ENCODE results near the gene INPP5K. TPM values are rescaled to one million over a fixed set of nuclear protein-coding genes. Genes with fewer than 3 reads are reported as not detected.
A peak's percentile ranks its signal among the peaks of the same experiment; 100 is the strongest.

Gene INPP5K
- total RNA-seq, 1 donor from 2014 or later, result 31.6 TPM

DNA sequence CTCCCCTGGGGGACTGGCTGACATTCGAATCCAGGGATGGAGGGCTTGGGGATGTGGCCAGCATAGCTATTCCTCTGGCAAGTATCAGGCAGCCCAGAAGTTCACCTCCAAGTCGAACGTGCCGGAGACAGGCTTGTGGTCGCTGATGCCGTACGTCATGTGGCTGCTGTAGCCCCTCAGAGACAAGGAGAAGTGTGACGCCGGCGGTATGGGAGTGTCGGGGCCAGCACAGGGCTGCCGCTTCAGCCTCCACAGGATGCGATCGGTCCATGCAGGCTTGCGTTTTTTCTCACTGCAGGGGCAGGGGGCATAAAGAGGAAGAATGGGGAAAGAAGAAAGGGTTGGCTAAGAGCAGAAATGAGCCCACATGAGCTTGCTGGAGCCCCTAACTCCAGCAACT, 18.6 kb downstream of the INPP5K start:
- Histone ChIP-seq H3K27me3 (ENCODE audit: control insufficient read depth, insufficient read depth, low read length) (no peaks in the 10 kb centered on the region), H3K4me3 (ENCODE audit: low read depth, low read length) (no peak overlapping the region), H3K36me3 (ENCODE audit: control insufficient read depth, insufficient read depth, low read length) (peaks cover 9% of the 10 kb centered on the region)
- no peak for DNase-seq (ENCODE audit: low read depth)
- peak; percentile 23 for FAIRE-seq
- TF ChIP-seq CTCF (IDR thresholded peaks at IDR 0.05; ENCODE audit: insufficient read depth, low read length, severe bottlenecking), result no peak

DNA sequence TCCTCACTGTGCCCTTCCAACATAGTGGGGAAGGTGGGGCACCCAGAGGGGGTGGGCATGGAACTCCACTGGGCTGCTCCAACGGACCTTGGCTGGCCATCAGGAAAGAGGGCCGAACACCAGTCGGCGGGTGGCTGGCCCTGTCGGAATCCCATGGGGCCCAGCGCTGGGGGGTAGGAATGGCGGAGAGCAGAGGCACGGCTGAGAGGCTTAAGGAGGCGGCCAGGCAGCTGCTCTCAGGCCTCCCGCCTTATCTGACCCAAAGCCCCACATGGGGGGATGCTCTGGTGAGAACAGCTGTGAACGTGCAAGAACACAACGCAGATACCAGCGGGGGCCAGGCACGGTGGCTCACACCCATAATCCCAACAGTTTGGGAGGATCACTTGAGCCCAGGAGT, 19.5 kb downstream of the INPP5K start:
- H3K27me3 ChIP-seq (ENCODE audit: control insufficient read depth, insufficient read depth, low read length), result no peaks in the 10 kb centered on the region
- no peak overlapping the region for H3K4me3 ChIP-seq (ENCODE audit: low read depth, low read length)
- peaks cover 9% of the 10 kb centered on the region for H3K36me3 ChIP-seq (ENCODE audit: control insufficient read depth, insufficient read depth, low read length)
- DNase-seq (ENCODE audit: low read depth) (no peak), FAIRE-seq (no peak)
- TF ChIP-seq CTCF (IDR thresholded peaks at IDR 0.05; ENCODE audit: insufficient read depth, low read length, severe bottlenecking), result no peak

DNA sequence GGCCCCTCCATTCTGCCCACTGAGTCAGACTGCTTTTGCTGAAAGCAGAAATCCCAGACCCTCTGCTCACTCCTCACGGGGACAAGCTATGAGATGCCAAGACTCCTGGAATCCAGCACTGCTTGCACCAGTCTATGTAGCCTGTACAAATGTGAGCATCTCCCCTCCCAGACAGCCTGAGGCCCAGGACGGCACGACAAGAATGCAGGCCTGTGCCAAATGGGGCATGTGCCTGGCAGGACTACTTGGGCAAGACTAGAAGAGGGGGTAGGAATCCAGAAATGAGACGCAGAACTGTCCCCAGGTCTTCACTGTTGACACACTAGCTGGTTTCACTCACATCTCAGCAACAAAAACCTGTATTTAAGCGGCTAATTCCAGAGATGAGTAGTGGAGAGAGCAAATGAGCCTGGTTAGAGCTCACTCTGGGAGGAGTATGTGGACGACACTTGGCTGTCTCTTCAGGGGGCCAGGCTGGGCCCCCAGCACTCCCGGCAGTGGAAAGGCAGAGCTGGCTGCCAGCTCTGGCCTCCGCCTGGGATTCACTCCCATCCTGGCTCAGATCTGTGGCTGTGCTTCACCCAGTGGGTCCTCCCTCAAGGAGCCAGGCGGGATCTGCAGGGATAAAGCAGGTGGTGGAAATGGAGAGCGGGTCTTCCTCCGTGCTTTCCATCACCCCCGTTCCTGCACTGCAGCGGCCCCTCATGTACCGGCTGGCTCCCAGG, 21.0 kb downstream of the INPP5K start:
- no peak overlapping the region for H3K4me3 ChIP-seq (ENCODE audit: low read depth, low read length)
- no peak for TF ChIP-seq CTCF (IDR thresholded peaks at IDR 0.05; ENCODE audit: insufficient read depth, low read length, severe bottlenecking)
- peaks cover 9% of the 10 kb centered on the region for H3K36me3 ChIP-seq (ENCODE audit: control insufficient read depth, insufficient read depth, low read length)
- no peak for FAIRE-seq
- H3K27me3 ChIP-seq (ENCODE audit: control insufficient read depth, insufficient read depth, low read length), result no peaks in the 10 kb centered on the region
- DNase-seq (ENCODE audit: low read depth), result no peak

DNA sequence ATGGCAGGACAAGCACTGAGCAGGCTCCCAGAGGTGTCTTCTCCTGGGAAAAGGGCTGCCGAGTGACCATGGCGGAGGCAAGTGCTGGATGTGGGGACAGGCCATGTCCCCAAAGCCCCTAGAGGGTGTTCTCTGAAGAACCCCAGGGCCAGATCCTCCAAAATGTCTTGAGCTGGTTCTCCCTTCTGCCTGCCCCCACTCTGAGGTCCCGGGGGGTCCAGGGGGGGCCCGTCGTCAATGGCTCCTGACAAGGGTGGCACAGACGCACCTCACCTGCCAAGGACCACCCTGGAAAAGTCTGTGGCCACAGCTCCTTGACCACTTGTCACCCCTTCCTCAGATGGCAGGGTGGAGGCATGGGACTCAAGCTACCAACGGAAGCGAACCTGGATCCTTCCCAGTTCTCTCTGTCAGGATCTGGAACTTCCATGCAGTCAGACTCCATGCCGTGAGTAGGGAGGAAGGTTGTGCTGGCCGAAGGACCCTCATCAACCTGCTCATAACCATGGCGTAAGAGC, 21.6 kb downstream of the INPP5K start:
- no peak for TF ChIP-seq CTCF (IDR thresholded peaks at IDR 0.05; ENCODE audit: insufficient read depth, low read length, severe bottlenecking)
- Histone ChIP-seq H3K36me3 (ENCODE audit: control insufficient read depth, insufficient read depth, low read length) (peaks cover 9% of the 10 kb centered on the region), H3K27me3 (ENCODE audit: control insufficient read depth, insufficient read depth, low read length) (no peaks in the 10 kb centered on the region), H3K4me3 (ENCODE audit: low read depth, low read length) (no peak overlapping the region)
- no peak for FAIRE-seq
- no peak for DNase-seq (ENCODE audit: low read depth)

DNA sequence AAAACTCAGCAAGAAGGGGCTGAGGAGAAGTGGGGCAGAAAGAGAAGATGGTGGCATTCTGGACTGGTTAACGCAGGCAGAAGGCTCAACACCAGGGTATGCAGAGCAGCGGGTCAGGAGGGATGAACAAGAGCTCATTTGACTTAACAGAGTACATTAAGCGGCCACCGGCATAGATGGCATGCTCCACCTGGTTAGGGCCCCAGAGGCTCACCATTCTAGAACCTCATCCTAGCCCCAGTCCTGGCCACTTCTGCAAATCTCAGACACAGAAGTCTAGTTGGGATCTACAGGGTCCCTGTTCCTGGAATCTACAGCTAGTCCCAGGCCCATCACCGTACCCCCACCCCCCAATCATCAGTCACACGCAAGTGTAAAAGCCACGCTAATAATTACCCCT, 22.2 kb downstream of the INPP5K start:
- no peak for DNase-seq (ENCODE audit: low read depth)
- no peak overlapping the region for H3K4me3 ChIP-seq (ENCODE audit: low read depth, low read length)
- H3K36me3 ChIP-seq (ENCODE audit: control insufficient read depth, insufficient read depth, low read length), result peaks cover 9% of the 10 kb centered on the region
- no peak for TF ChIP-seq CTCF (IDR thresholded peaks at IDR 0.05; ENCODE audit: insufficient read depth, low read length, severe bottlenecking)
- H3K27me3 ChIP-seq (ENCODE audit: control insufficient read depth, insufficient read depth, low read length), result no peaks in the 10 kb centered on the region
- FAIRE-seq, result no peak

Measured in bronchial epithelial cell (primary cell).